Left lung (tissue), 10 donors: Measurements from ENCODE around the gene CYFIP2. TPM values are rescaled to one million over a fixed set of nuclear protein-coding genes. Genes with fewer than 3 reads are reported as not detected.

Source experiments
- ATAC-seq: fragments of 200-7000 bp; cut with Tn5 transposase; one replicate; pipeline ENCODE4 v1.9.1; 2020; ENCODE audit warnings: moderate library complexity
- DNase-seq, 4 donors: peaks; one replicate each; pipeline ENCODE4 v3.0.0-alpha.2; 2013 to 2020
- H3K27ac ChIP-seq, 2 donors: fragments of 200-600 bp; sonication (generic) in 1 of 2; one replicate each; pipeline versions ENCODE4 v1.5.0 to v1.8.0; 2020 to 2021
- H3K27me3 ChIP-seq, 2 donors: fragments of 200-600 bp; sonication (generic) in 1 of 2; one replicate each; pipeline versions ENCODE4 v1.5.0 to v1.8.0; 2020 to 2021
- H3K36me3 ChIP-seq, 2 donors: fragments of 200-600 bp; sonication (generic) in 1 of 2; one replicate each; pipeline versions ENCODE4 v1.5.0 to v1.8.0; 2020 to 2021
- H3K4me1 ChIP-seq, 2 donors: fragments of 200-600 bp; one replicate each; pipeline ENCODE4 v1.8.0; 2021
- H3K4me3 ChIP-seq, 2 donors: fragments of 200-600 bp; sonication (generic) in 1 of 2; one replicate each; pipeline versions ENCODE4 v1.5.0 to v1.8.0; 2020 to 2021; ENCODE audit warnings: mild to moderate bottlenecking in 1 of 2
- H3K9me3 ChIP-seq, 2 donors: fragments of 200-600 bp; sonication (generic) in 1 of 2; one replicate each; pipeline versions ENCODE4 v1.5.0 to v1.8.0; 2020 to 2021
- CTCF ChIP-seq, 2 donors: fragments of 200-600 bp; sonication (generic) in 1 of 2; IDR thresholded peaks; one replicate each; pipeline versions ENCODE4 v1.5.0 to v1.8.0; 2021; ENCODE audit warnings: antibody characterized with exemption in 2 of 2
- intact Hi-C, 2 donors: fragments of 100-400 bp; cut with DNase I; formaldehyde crosslinking; loops; one replicate each; pipeline versions ENCODE4 v1.11.2 to v1.14.2; 2022
- polyA plus RNA-seq, 6 donors: library from polyadenylated mRNA; unstranded; fragments of 120-200 nt; gene quantifications; one replicate each; pipeline ENCODE4 v1.2.1, GENCODE V29; 2013; ENCODE audit not compliant: insufficient read length in 6 of 6
- total RNA-seq, 2 donors: library from RNA; stranded (reverse); fragmentation: NEBNext Ultra II Directional; extraction: Animal tissue kit (Norgen Biotek cat#: 25700); gene quantifications; one replicate each; pipeline ENCODE4 v1.2.1, GENCODE V29; 2021
- donor health status: DM: no; HTN: yes; CAD: no.
- donor health status: DM: no; HTN: no; CAD: no.

The CYFIP2 gene
- total and polyA plus RNA-seq, 8 donors = 25.6 to 63.4 (median 31.2) TPM

GRCh38 chr5:157323107-157323706 is 57.3 kb downstream of the CYFIP2 start:
- DNase-seq = no peak
- no peaks in the 10 kb centered on the region for H3K9me3 ChIP-seq
- peaks cover 0 to 71% of the 10 kb centered on the region in 2 donors for H3K36me3 ChIP-seq
- no peak for ATAC-seq
- no peaks in the 10 kb centered on the region for H3K27me3 ChIP-seq
- no peak overlapping the region for H3K27ac ChIP-seq
- no peak overlapping the region for H3K4me3 ChIP-seq
- peaks cover 0 to 4% of the 10 kb centered on the region in 2 donors for H3K4me1 ChIP-seq
- intact Hi-C loops = loop anchor here in 1 of 2 donors (10.0 kb wide), 1 partner anchor 392 kb away; no protein-coding TSS in a partner anchor
- no peak for TF ChIP-seq CTCF (IDR thresholded peaks at IDR 0.05)

DNA sequence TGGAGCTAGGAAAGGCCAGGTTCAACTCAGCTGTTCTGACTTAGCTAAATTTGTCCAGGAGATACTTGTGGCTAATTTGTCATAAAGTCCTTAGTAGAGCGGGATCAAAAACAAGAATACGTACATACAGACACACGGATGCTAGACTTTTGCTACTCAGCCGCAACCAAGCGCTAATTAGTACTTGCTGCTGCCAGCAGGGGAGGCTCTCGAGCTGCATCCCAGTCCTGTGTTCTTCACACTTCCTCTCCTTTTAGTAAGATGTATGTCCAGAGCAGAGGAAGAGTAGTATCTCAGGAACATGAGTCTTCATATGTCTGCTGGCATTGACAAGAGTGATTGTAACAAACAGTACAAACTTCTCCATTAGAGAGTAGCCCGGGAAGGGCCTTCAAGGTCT is 58.3 kb downstream of the CYFIP2 start:
- Histone ChIP-seq H3K27me3 (no peaks in the 10 kb centered on the region), H3K27ac (no peak overlapping the region), H3K36me3 (peaks cover 0 to 66% of the 10 kb centered on the region in 2 donors), H3K4me1 (peaks cover 0 to 12% of the 10 kb centered on the region in 2 donors), H3K9me3 (no peaks in the 10 kb centered on the region), H3K4me3 (no peak overlapping the region)
- no peak for TF ChIP-seq CTCF (IDR thresholded peaks at IDR 0.05)
- intact Hi-C loops = loop anchor here in 1 of 2 donors (10.0 kb wide), 1 partner anchor 391 kb away; no protein-coding TSS in a partner anchor
- no peak for DNase-seq
- no peak for ATAC-seq

- intact Hi-C loops = loop anchor here in 1 of 2 donors (10.0 kb wide), 1 partner anchor 388 kb away; no protein-coding TSS in a partner anchor
- no peak for TF ChIP-seq CTCF (IDR thresholded peaks at IDR 0.05)
- no peak for DNase-seq
- Histone ChIP-seq H3K27me3 (no peaks in the 10 kb centered on the region), H3K4me3 (no peak overlapping the region), H3K4me1 (peaks cover 0 to 12% of the 10 kb centered on the region in 2 donors), H3K27ac (no peak overlapping the region), H3K9me3 (no peaks in the 10 kb centered on the region), H3K36me3 (peaks cover 0 to 62% of the 10 kb centered on the region in 2 donors)
- ATAC-seq = no peak
Measured at GRCh38 chr5:157326440-157327005, 60.6 kb downstream of the CYFIP2 start.

- DNase-seq (no peak), ATAC-seq (no peak)
- intact Hi-C loops = loop anchor here in 1 of 2 donors (10.0 kb wide), 1 partner anchor 387 kb away; no protein-coding TSS in a partner anchor
- Histone ChIP-seq H3K27me3 (no peaks in the 10 kb centered on the region), H3K36me3 (peaks cover 0 to 64% of the 10 kb centered on the region in 2 donors), H3K4me1 (peaks cover 0 to 12% of the 10 kb centered on the region in 2 donors), H3K4me3 (no peak overlapping the region), H3K9me3 (no peaks in the 10 kb centered on the region), H3K27ac (peak overlapping the region in 1 of 2 donors; percentile 64)
- no peak for TF ChIP-seq CTCF (IDR thresholded peaks at IDR 0.05)
Measured at GRCh38 chr5:157327771-157328170, 61.8 kb downstream of the CYFIP2 start.

DNA sequence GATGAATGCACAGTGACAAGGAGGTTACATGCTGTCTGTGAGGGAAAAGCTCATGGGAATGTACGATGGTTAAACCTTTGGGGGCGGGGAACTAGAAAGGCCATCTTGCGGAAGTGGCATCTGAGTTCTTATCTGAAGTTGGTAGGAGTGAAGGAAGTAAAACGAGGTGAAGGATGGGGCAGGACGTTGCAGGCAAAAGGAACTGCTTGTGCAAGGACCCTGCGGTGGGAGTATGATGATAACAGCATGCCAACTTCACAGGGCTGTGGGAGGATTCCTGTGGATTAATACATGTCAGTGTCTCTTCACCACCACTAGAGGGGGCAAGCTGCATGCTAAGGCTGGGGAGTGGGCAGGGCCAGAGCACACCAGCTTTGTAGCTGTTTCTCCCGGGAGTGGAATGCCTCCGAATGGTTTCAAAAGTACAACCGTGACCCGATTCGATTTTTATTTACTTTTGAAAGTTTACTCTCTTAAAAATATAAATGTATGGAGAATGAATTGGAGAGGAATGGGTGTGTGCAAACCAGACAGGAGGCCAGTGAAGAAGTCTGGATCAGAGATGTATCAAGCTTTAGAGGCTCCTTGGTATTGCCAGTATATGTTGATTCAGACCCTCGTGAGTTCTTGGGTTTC is 62.5 kb downstream of the CYFIP2 start:
- no peaks in the 10 kb centered on the region for H3K9me3 ChIP-seq
- peak overlapping the region in 1 of 2 donors; percentile 64 for H3K27ac ChIP-seq
- ATAC-seq (peak; percentile 100), DNase-seq (peak in 3 of 4 donors; percentile 64 to 84 (median 69))
- intact Hi-C loops = loop anchor here in 1 of 2 donors (10.0 kb wide), 1 partner anchor 386 kb away; no protein-coding TSS in a partner anchor
- H3K4me1 ChIP-seq = peaks cover 0 to 12% of the 10 kb centered on the region in 2 donors
- no peaks in the 10 kb centered on the region for H3K27me3 ChIP-seq
- TF ChIP-seq CTCF (IDR thresholded peaks at IDR 0.05) = peak; percentile 75 to 91
- peaks cover 0 to 64% of the 10 kb centered on the region in 2 donors for H3K36me3 ChIP-seq
- H3K4me3 ChIP-seq = no peak overlapping the region
